Measurements from ENCODE around the gene NKPD1.

Gene NKPD1

GRCh38 chr19:45150180-45150579 lies 10.6 kb downstream of the NKPD1 start:
- no peak for TF ChIP-seq CTCF (IDR thresholded peaks at IDR 0.05; ENCODE audit: low read depth, low read length)
- Histone ChIP-seq H3K4me1 (peaks cover 4% of the 10 kb centered on the region), H3K4me3 (ENCODE audit: low read depth, low read length) (no peak overlapping the region), H3K27me3 (peaks cover 13% of the 10 kb centered on the region), H3K9me3 (peaks cover 7% of the 10 kb centered on the region; the same call in 1 of the 2 replicates), H3K36me3 (peaks cover 17% of the 10 kb centered on the region)
- DNase-seq: no peak

GRCh38 chr19:45149129-45149528 lies 11.7 kb downstream of the NKPD1 start:
- Histone ChIP-seq H3K4me3 (ENCODE audit: low read depth, low read length) (no peak overlapping the region), H3K4me1 (peaks cover 4% of the 10 kb centered on the region), H3K36me3 (peaks cover 26% of the 10 kb centered on the region), H3K9me3 (peaks cover 7% of the 10 kb centered on the region; the same call in 1 of the 2 replicates), H3K27me3 (peaks cover 13% of the 10 kb centered on the region)
- no peak for TF ChIP-seq CTCF (IDR thresholded peaks at IDR 0.05; ENCODE audit: low read depth, low read length)
- DNase-seq: no peak

GRCh38 chr19:45147835-45148676 lies 12.7 kb downstream of the NKPD1 start:
- peak; percentile 12 for DNase-seq
- TF ChIP-seq CTCF (IDR thresholded peaks at IDR 0.05; ENCODE audit: low read depth, low read length): no peak
- peaks cover 4% of the 10 kb centered on the region; the same call in 1 of the 2 replicates for H3K4me1 ChIP-seq

GRCh38 chr19:45146741-45147205 lies 14.0 kb downstream of the NKPD1 start:
- H3K4me1 ChIP-seq: peaks cover 4% of the 10 kb centered on the region; the same call in 1 of the 2 replicates
- no peak for TF ChIP-seq CTCF (IDR thresholded peaks at IDR 0.05; ENCODE audit: low read depth, low read length)
- peaks cover 39% of the 10 kb centered on the region for H3K36me3 ChIP-seq

More at GRCh38 chr19:45147835-45148676, 12.7 kb downstream of the NKPD1 start:
- H3K27me3 ChIP-seq: peaks cover 9% of the 10 kb centered on the region
- no peak overlapping the region for H3K4me3 ChIP-seq (ENCODE audit: low read depth, low read length)
- peaks cover 31% of the 10 kb centered on the region for H3K36me3 ChIP-seq
- peaks cover 5% of the 10 kb centered on the region; the same call in 1 of the 2 replicates for H3K9me3 ChIP-seq

GRCh38 chr19:45146251-45146650 lies 14.5 kb downstream of the NKPD1 start:
- Histone ChIP-seq H3K4me1 (peaks cover 4% of the 10 kb centered on the region; the same call in 1 of the 2 replicates), H3K4me3 (ENCODE audit: low read depth, low read length) (no peak overlapping the region), H3K9me3 (no peaks in the 10 kb centered on the region), H3K27me3 (no peaks in the 10 kb centered on the region), H3K36me3 (peaks cover 44% of the 10 kb centered on the region)
- TF ChIP-seq CTCF (IDR thresholded peaks at IDR 0.05; ENCODE audit: low read depth, low read length): no peak
- DNase-seq: no peak

More at GRCh38 chr19:45146741-45147205, 14.0 kb downstream of the NKPD1 start:
- peak; percentile 16 for DNase-seq
- no peaks in the 10 kb centered on the region for H3K27me3 ChIP-seq
- no peak overlapping the region for H3K4me3 ChIP-seq (ENCODE audit: low read depth, low read length)
- H3K9me3 ChIP-seq: no peaks in the 10 kb centered on the region

Data from BE2C (cell line).